H9 (cell line): ENCODE measurements around the gene INTS1. TPM values are rescaled to one million over a fixed set of nuclear protein-coding genes. Genes with fewer than 3 reads are reported as not detected.

ENCODE experiments used
- DNase-seq: peaks from one replicate; pipeline ENCODE4 v3.0.0-alpha.2; 2017
- H2AFZ ChIP-seq: one replicate; pipeline ENCODE4 v1.6.1; 2013; ENCODE audit warnings: mild to moderate bottlenecking, low read length, control low read depth, moderate library complexity
- H2AK5ac ChIP-seq: 2 replicates; pipeline ENCODE4 v1.6.1; 2013; ENCODE audit warnings: low read length, control low read depth, mixed read lengths; ENCODE audit not compliant: insufficient read length
- H2BK120ac ChIP-seq: one replicate; pipeline ENCODE4 v1.6.1; 2013; ENCODE audit warnings: low read depth, mild to moderate bottlenecking, low read length, control low read depth, inconsistent platforms; ENCODE audit not compliant: poor library complexity, severe bottlenecking
- H2BK12ac ChIP-seq: 2 replicates; pipeline ENCODE4 v1.6.1; 2013; ENCODE audit warnings: low read length, control low read depth, mixed read lengths, low read depth; ENCODE audit not compliant: insufficient read length
- H2BK15ac ChIP-seq: 2 replicates; pipeline ENCODE4 v1.6.1; 2013; ENCODE audit warnings: low read depth, low read length, control low read depth
- H2BK20ac ChIP-seq: one replicate; pipeline ENCODE4 v1.6.1; 2013; ENCODE audit warnings: low read depth, mild to moderate bottlenecking, low read length, control low read depth, inconsistent platforms; ENCODE audit not compliant: poor library complexity, severe bottlenecking
- H2BK5ac ChIP-seq: 2 replicates; pipeline ENCODE4 v1.6.1; 2013; ENCODE audit warnings: low read length, control low read depth, mixed read lengths; ENCODE audit not compliant: insufficient read length
- H3K14ac ChIP-seq: 2 replicates; pipeline ENCODE4 v1.6.1; 2013; ENCODE audit warnings: low read length, control low read depth; ENCODE audit not compliant: insufficient read depth
- H3K18ac ChIP-seq: 2 replicates; pipeline ENCODE4 v1.6.1; 2013; ENCODE audit warnings: low read depth, mild to moderate bottlenecking, mixed read lengths, low read length, control low read depth; ENCODE audit not compliant: insufficient read length
- H3K23ac ChIP-seq: 2 replicates; pipeline ENCODE4 v1.6.1; 2013; ENCODE audit warnings: low read length, control low read depth, mixed read lengths, low read depth; ENCODE audit not compliant: insufficient read length
- H3K23me2 ChIP-seq: 2 replicates; pipeline ENCODE4 v1.6.1; 2013; ENCODE audit warnings: low read depth, mild to moderate bottlenecking, mixed read lengths, low read length, control low read depth; ENCODE audit not compliant: insufficient read length, poor library complexity, severe bottlenecking
- H3K27ac ChIP-seq: 2 replicates; pipeline ENCODE4 v1.5.1; 2013; ENCODE audit warnings: low read length, control low read depth, mixed read lengths, low read depth; ENCODE audit not compliant: insufficient read length
- H3K27me3 ChIP-seq: 2 replicates; pipeline ENCODE4 v1.6.1; 2013; ENCODE audit warnings: low read length, control low read depth, inconsistent platforms; ENCODE audit not compliant: insufficient read depth
- H3K4ac ChIP-seq: 2 replicates; pipeline ENCODE4 v1.6.1; 2013; ENCODE audit warnings: low read depth, mild to moderate bottlenecking, control low read depth, inconsistent platforms, low read length, moderate library complexity
- H3K4me1 ChIP-seq: 2 replicates; pipeline ENCODE4 v1.6.1; 2013; ENCODE audit warnings: low read length, control low read depth, inconsistent platforms; ENCODE audit not compliant: insufficient read depth
- H3K4me2 ChIP-seq: 2 replicates; pipeline ENCODE4 v1.6.1; 2013; ENCODE audit warnings: low read length, control low read depth, mixed read lengths; ENCODE audit not compliant: insufficient read length, insufficient read depth
- H3K56ac ChIP-seq: 2 replicates; pipeline ENCODE4 v1.6.1; 2013; ENCODE audit warnings: low read depth, mild to moderate bottlenecking, mixed read lengths, low read length, control low read depth; ENCODE audit not compliant: insufficient read length
- H3K79me1 ChIP-seq: 2 replicates; pipeline ENCODE4 v1.6.1; 2013; ENCODE audit warnings: low read depth, mild to moderate bottlenecking, moderate library complexity, low read length, control low read depth, inconsistent platforms; ENCODE audit not compliant: insufficient read depth, poor library complexity, severe bottlenecking
- H3K79me2 ChIP-seq: 2 replicates; pipeline ENCODE4 v1.6.1; 2013; ENCODE audit warnings: low read length, control low read depth, inconsistent platforms; ENCODE audit not compliant: insufficient read depth
- H3K9ac ChIP-seq: 2 replicates; pipeline ENCODE4 v1.6.1; 2013; ENCODE audit warnings: low read length, control low read depth, mixed read lengths; ENCODE audit not compliant: insufficient read length; ENCODE audit errors: extremely low read depth
- H3K9me3 ChIP-seq: one replicate; pipeline ENCODE4 v1.6.1; 2013; ENCODE audit warnings: low read depth, low read length, inconsistent platforms; ENCODE audit not compliant: control insufficient read depth
- H3T11ph ChIP-seq: one replicate; pipeline ENCODE4 v1.6.1; 2013; ENCODE audit warnings: mild to moderate bottlenecking, low read length, control low read depth, inconsistent platforms
- H4K20me1 ChIP-seq: one replicate; pipeline ENCODE4 v1.6.1; 2013; ENCODE audit not compliant: control insufficient read depth, insufficient read length, insufficient read depth
- H4K5ac ChIP-seq: 2 replicates; pipeline ENCODE4 v1.6.1; 2013; ENCODE audit warnings: low read depth, mild to moderate bottlenecking, mixed read lengths, low read length, control low read depth; ENCODE audit not compliant: insufficient read length
- H4K8ac ChIP-seq: replicated peaks from 2 replicates; pipeline ENCODE4 v1.6.1; 2013; ENCODE audit warnings: low read length, control low read depth, mixed read lengths, low read depth; ENCODE audit not compliant: insufficient read length
- H4K91ac ChIP-seq: 2 replicates; pipeline ENCODE4 v1.6.1; 2013; ENCODE audit warnings: low read depth, mild to moderate bottlenecking, moderate library complexity, mixed read lengths, low read length, control low read depth; ENCODE audit not compliant: insufficient read length
- H3K27ac Mint-ChIP-seq, 3 experiments: 2 replicates in 2 of 3; 3 replicates in 1 of 3; pipeline ENCODE4 v1.8.0; 2020 to 2021; ENCODE audit warnings: mixed read lengths in 3 of 3, mild to moderate bottlenecking in 1 of 3, moderate library complexity in 1 of 3
- H3K27me3 Mint-ChIP-seq: 2 replicates; pipeline ENCODE4 v1.8.0; 2021; ENCODE audit warnings: low read depth, mild to moderate bottlenecking, moderate library complexity, mixed read lengths
- H3K36me3 Mint-ChIP-seq, 3 experiments: 2 replicates in 2 of 3; 3 replicates in 1 of 3; pipeline ENCODE4 v1.8.0; 2020 to 2021; ENCODE audit warnings: low read depth in 3 of 3, mixed read lengths in 3 of 3; ENCODE audit not compliant: insufficient read depth in 1 of 3
- H3K4me1 Mint-ChIP-seq, 2 experiments: 2 replicates each; pipeline ENCODE4 v1.8.0; 2020; ENCODE audit warnings: mixed read lengths in 2 of 2
- H3K4me3 Mint-ChIP-seq, 2 experiments: 2 replicates in 1 of 2; 3 replicates in 1 of 2; pipeline ENCODE4 v1.8.0; 2020 to 2021; ENCODE audit warnings: mild to moderate bottlenecking in 2 of 2, mixed read lengths in 2 of 2, moderate library complexity in 1 of 2
- H3K9me3 Mint-ChIP-seq, 2 experiments: 2 replicates in 1 of 2; 3 replicates in 1 of 2; pipeline ENCODE4 v1.8.0; 2020; ENCODE audit warnings: mild to moderate bottlenecking in 2 of 2, mixed read lengths in 2 of 2, moderate library complexity in 1 of 2
- CTCF ChIP-seq: fragments of 200-600 bp; sonication (generic); conservative IDR thresholded peaks from 3 replicates; pipeline ENCODE4 v1.8.0; 2021; ENCODE audit warnings: antibody characterized with exemption, mild to moderate bottlenecking
- WGBS: extraction: QIAGEN DNeasy Blood & Tissue Kit; methylation state at CpG from one replicate; pipeline ENCODE4 v1.1.7; 2013; ENCODE audit warnings: missing lambda C conversion rate, low lambda C conversion rate, mixed read lengths; ENCODE audit not compliant: insufficient read length; ENCODE audit errors: extremely low coverage; 5-methylcytosine and 5-hydroxymethylcytosine counted together
- total RNA-seq: library from RNA; stranded (reverse); gene quantifications from 2 replicates; pipeline ENCODE4 v1.2.1, GENCODE V29; 2021

INTS1 gene
- total RNA-seq, 1 experiment from 2014 or later, result 133 TPM

GRCh38 chr7:1489336-1489735 lies 14.9 kb downstream of the INTS1 start:
- Histone ChIP-seq H2AFZ (no peak overlapping the region), H3K9me3 (no peaks in the 10 kb centered on the region), H3K27ac (no peak overlapping the region), H3K23ac (no peak overlapping the region), H3T11ph (no peak overlapping the region), H2BK5ac (no peak overlapping the region), H2BK120ac (no peak overlapping the region), H4K8ac (no peak overlapping the region), H3K27me3 (no peaks in the 10 kb centered on the region), H3K79me1 (no peaks in the 10 kb centered on the region), H4K20me1 (peaks cover 3% of the 10 kb centered on the region), H3K4me1 (no peaks in the 10 kb centered on the region), H3K9ac (no peak overlapping the region), H4K5ac (no peak overlapping the region), H3K79me2 (no peaks in the 10 kb centered on the region), H3K14ac (no peak overlapping the region), H2BK12ac (no peak overlapping the region), H3K4me2 (no peak overlapping the region), H2BK20ac (no peak overlapping the region), H4K91ac (no peak overlapping the region), H3K23me2 (no peaks in the 10 kb centered on the region), H3K18ac (no peak overlapping the region), H3K4ac (no peak overlapping the region), H2BK15ac (no peak overlapping the region), H3K56ac (no peak overlapping the region), H2AK5ac (no peak overlapping the region)
- Mint-ChIP-seq H3K9me3 (no peaks in the 10 kb centered on the region), H3K36me3 (peaks cover 21 to 72% (median 71%) of the 10 kb centered on the region in 3 experiments; a peak in 6 of 7 replicates), H3K4me3 (no peak overlapping the region; a peak in 1 of 5 replicates), H3K27ac (no peak overlapping the region), H3K27me3 (no peaks in the 10 kb centered on the region), H3K4me1 (no peaks in the 10 kb centered on the region)
- no peak for DNase-seq
- no CpG with 5 or more reads among the region's 18 CpGs for WGBS
- no peak for TF ChIP-seq CTCF
